Effector CD8-positive, alpha-beta T cell (primary cell): ENCODE data around the gene TAS2R46.
"Not testable (repeated sequence)": the region's sequence is repeated elsewhere in the genome, so short reads cannot be mapped to it uniquely, and the experiment has no call there.

Experiments used
- DNase-seq: peaks from one replicate; lab custom pipeline; 2025; lab: John Stamatoyannopoulos, UW

TAS2R46 gene

GRCh38 chr12:11033959-11034358 lies 28.1 kb downstream of the TAS2R46 start:
- not testable (repeated sequence) for DNase-seq

- DNase-seq = no peak
Observed at GRCh38 chr12:11031307-11031706, 30.8 kb downstream of the TAS2R46 start, which contains the start of gene TAS2R31. TAS2R31 (minus strand) TSS chr12:11031407; CDS start chr12:11031335, 72 bp downstream.

- no peak for DNase-seq
Observed at GRCh38 chr12:11026118-11026517, 36.0 kb downstream of the TAS2R46 start.

GRCh38 chr12:11023387-11023786 lies 38.7 kb downstream of the TAS2R46 start:
- DNase-seq = no peak

GRCh38 chr12:11022520-11022919 lies 39.6 kb downstream of the TAS2R46 start, which contains the start of gene TAS2R19:
TAS2R19 (minus strand) TSS chr12:11022620; CDS start chr12:11022571, 49 bp downstream.
- no peak for DNase-seq

GRCh38 chr12:11016937-11017336 lies 45.2 kb downstream of the TAS2R46 start:
- DNase-seq = no peak

GRCh38 chr12:11015775-11016430 lies 46.2 kb downstream of the TAS2R46 start:
- no peak for DNase-seq

- DNase-seq = no peak
Observed at GRCh38 chr12:11014234-11014633, 47.9 kb downstream of the TAS2R46 start.
